AG10803 (cell line): ENCODE results near the gene MAP3K15.

ENCODE experiments used
- DNase-seq: peaks from one replicate; pipeline ENCODE4 v3.0.0; 2010; ENCODE audit warnings: low read depth
- H3K4me3 ChIP-seq: 2 replicates; pipeline ENCODE4 v1.5.1; 2011; ENCODE audit warnings: mild to moderate bottlenecking, low read length, control low read depth
- TF ChIP-seq, protein P1 (sequence below): conservative IDR thresholded peaks from 2 replicates; pipeline ENCODE4 v1.5.1; 2011; ENCODE audit warnings: mild to moderate bottlenecking, low read length, control low read depth, inconsistent platforms

Gene MAP3K15

DNA sequence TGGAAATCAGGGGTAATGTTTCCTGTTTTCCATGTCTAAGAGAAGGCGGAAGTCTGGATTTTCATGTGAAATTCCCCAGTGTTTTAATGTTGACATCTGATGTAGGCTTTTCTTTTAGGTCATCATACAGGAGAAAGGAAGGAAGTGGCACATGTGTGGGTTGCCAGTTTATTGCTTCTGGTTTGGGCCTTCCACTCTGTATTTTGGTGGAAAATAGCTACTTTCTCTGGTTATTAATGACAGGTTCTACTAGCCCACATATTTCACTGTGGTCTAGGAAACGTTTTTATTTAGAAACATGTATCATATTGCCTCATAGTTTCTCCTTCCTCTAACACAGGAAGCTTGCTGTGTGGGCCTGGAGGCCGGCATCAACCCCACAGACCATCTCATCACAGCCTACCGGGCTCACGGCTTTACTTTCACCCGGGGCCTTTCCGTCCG is 164.3 kb downstream of the MAP3K15 start:
- TF ChIP-seq, protein P1, sequence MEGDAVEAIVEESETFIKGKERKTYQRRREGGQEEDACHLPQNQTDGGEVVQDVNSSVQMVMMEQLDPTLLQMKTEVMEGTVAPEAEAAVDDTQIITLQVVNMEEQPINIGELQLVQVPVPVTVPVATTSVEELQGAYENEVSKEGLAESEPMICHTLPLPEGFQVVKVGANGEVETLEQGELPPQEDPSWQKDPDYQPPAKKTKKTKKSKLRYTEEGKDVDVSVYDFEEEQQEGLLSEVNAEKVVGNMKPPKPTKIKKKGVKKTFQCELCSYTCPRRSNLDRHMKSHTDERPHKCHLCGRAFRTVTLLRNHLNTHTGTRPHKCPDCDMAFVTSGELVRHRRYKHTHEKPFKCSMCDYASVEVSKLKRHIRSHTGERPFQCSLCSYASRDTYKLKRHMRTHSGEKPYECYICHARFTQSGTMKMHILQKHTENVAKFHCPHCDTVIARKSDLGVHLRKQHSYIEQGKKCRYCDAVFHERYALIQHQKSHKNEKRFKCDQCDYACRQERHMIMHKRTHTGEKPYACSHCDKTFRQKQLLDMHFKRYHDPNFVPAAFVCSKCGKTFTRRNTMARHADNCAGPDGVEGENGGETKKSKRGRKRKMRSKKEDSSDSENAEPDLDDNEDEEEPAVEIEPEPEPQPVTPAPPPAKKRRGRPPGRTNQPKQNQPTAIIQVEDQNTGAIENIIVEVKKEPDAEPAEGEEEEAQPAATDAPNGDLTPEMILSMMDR = no peak
- DNase-seq = no peak
- H3K4me3 ChIP-seq = no peak overlapping the region

DNA sequence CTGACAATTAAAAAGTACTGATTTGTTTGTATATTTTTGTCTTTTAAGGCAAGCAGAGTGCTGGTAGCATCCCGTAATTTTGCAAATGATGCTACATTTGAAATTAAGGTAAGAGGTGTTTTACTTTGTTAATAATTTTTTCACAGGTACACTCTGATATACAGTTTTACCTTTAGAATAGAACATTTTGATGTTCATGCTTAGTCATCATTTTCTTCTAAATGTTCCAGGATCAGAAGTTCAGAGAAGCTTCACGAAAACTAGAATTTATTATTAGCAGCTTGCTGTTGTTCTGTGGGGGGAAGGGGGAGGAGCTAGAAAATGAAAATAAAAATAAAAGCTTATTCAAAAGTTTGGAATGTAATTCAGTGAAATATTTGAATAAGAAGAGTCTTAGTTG is 166.0 kb downstream of the MAP3K15 start:
- no peak for DNase-seq
- TF ChIP-seq, protein P1 = no peak
- H3K4me3 ChIP-seq = no peak overlapping the region

DNA sequence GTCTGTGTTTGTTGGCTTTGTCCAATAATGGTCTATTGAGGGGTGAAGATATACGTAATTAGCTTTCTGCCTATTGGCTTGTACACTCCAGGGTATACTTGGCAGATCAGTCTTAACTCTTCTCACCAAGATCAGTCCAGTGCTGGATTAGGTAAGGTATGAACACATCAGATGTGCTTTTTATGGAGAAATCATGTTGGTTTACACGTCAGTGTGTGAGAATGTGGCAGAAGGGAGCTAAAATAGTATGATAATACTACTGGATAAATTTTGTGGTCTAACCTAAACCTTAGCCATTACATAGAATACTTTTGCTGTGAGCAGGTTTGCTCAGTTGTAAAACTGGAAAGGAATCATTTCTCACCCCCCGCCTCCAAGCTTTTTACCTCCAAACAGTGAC is 167.4 kb downstream of the MAP3K15 start:
- H3K4me3 ChIP-seq = no peak overlapping the region
- TF ChIP-seq, protein P1 = no peak
- peak; percentile 36 for DNase-seq

DNA sequence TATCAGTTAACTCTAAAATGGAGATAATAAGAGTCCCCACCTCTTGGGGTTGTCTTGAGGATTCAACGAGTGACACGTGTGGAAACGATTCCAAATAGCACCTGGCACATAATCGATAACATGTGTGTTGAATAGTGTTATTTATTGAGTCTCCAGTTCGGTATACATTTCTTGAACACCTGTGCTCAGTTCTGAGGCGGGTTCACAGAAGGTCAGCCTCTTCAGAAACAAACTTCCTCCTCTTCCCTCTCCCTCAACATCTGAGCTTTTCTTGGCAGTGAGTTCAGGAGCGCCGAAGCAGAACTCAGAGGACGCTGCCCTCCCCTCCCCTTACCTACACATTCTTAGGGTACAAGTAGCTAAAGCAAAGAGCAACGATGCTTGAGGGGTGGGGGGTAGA is 170.6 kb downstream of the MAP3K15 start:
- no peak for DNase-seq
- peak overlapping the region; percentile 75 for H3K4me3 ChIP-seq
- TF ChIP-seq, protein P1 = no peak

DNA sequence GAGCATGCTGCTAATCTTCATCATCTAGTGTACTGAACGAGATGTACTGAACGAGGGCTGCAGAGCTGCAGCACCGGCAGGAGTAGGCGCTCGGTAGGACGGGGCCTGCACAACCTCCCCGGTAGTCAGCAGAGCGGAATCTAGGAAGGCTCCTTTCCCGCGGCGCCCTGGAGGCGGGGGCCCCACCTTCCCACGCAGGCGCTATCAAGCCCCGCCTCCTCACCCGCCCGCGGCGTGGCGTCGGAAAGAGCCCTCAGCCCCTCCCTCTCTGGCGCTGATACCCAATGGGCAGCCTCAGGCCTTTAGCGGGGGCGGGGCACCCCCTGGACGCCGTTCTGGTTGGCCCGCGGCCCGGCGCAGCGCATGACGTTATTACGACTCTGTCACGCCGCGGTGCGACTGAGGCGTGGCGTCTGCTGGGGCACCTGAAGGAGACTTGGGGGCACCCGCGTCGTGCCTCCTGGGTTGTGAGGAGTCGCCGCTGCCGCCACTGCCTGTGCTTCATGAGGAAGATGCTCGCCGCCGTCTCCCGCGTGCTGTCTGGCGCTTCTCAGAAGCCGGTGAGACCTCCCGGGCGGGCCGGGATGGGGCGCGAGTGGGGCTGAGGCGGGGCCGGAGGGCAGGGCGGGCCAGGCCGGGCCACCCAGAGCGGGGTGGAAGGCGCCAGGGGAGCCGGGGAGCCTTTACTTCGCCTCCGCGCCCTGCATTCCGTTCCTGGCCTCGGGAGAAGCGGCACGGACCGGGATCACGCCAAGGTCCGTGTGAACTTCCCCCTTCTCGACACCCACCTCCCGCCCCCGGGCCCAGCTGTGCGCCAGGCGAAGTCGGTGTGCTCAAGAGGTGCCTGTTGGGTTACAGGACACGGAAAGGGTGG is 171.5 kb downstream of the MAP3K15 start, which contains the start of gene PDHA1:
TSS of gene PDHA1 (plus strand) at position 393 of the 874 bp plus-strand sequence. CDS start at position 504, 111 bp downstream.
- peak; percentile 87 for DNase-seq
- H3K4me3 ChIP-seq = peak within 1 kb of the TSS; percentile 75
- TF ChIP-seq, protein P1 = no peak

DNA sequence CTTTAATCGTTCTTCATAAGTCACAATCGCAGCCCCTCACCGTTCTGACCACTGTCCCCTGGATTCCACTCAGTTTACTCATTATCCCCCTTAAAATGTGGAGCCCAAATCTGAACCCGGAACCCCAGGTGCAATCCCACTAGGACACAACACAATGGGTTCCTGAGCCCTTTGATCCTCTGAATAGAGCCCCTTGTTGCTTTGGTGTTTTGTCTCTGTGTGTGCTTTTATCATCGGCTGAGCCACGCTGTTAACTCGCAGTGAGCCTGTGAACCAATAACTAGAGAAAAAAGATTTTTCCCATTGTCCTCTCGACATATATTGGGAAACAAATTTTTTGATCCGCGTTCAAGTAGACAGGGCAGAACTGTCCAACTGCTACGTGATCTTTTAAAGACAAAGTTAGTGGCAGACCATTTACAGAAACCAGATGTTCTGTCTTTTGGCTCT is 172.2 kb downstream of the MAP3K15 start:
- no peak for DNase-seq
- TF ChIP-seq, protein P1 = no peak
- peak overlapping the region; percentile 58 for H3K4me3 ChIP-seq

DNA sequence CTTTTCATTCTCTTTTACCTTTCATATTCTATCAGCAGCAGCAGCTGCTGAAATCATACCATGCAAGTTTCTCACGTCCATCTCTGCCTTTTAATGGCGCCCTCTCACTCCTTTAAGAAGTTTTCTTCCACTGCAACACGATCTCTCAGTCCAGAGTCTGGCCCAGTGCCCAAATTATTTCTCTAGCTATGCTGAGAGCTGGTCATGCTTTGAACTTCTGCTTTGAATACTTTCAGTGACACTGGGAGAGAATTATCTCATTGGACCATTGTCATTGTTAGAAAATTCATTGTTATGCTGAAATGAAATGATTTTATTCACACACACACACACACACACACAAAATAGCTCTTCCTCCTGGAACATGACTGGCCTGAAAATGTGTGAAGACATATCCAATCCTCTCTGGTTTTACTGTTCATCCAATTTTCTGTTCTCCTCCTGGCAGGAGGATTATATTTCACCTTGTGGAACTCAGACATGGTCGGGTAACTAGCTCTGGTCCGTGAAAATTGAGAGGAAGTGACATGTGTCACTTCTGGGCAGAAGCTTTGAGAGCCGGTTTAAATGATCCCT is 172.9 kb downstream of the MAP3K15 start:
- DNase-seq = no peak
- no peak overlapping the region for H3K4me3 ChIP-seq

More for the DNA sequence above, 172.9 kb downstream of the MAP3K15 start:
- TF ChIP-seq, protein P1 = no peak
